MCF 10A (cell line): ENCODE results near the gene LYPD6. TPM values are rescaled to one million over a fixed set of nuclear protein-coding genes. Genes with fewer than 3 reads are reported as not detected.
A peak's percentile ranks its signal among the peaks of the same experiment; 100 is the strongest.

Experiments
- BruUV-seq: library from RNA; stranded (reverse); fragments of 400-500 nt; replicated peaks from 2 replicates; lab custom pipeline; 2021; lab: Mats Ljungman, UMichigan
- CTCF ChIA-PET: fragments of 300-600 bp; sonication (Branson Sonifier 250); formaldehyde crosslinking; extraction: SDS; loops from one replicate; lab custom pipeline; 2021; ENCODE audit warnings: antibody characterized with exemption, inconsistent platforms; lab: Yijun Ruan, JAX
- POLR2A ChIA-PET: fragments of 300-600, 350-650 bp; sonication (Branson Sonifier 250); formaldehyde crosslinking; extraction: SDS; loops from one replicate; lab custom pipeline; 2020; ENCODE audit warnings: antibody characterized with exemption, inconsistent platforms; lab: Yijun Ruan, JAX
- DNase-seq: peaks from one replicate; pipeline ENCODE4 v3.0.0-alpha.2; 2018; ENCODE audit not compliant: unreplicated experiment
- H3K27ac Mint-ChIP-seq: one replicate; pipeline ENCODE4 v1.8.0; 2022; ENCODE audit warnings: mild to moderate bottlenecking, low read depth, mixed read lengths; ENCODE audit not compliant: unreplicated experiment
- H3K27me3 Mint-ChIP-seq: one replicate; pipeline ENCODE4 v1.8.0; 2022; ENCODE audit warnings: mixed read lengths; ENCODE audit not compliant: insufficient read depth, unreplicated experiment
- H3K36me3 Mint-ChIP-seq: one replicate; pipeline ENCODE4 v1.8.0; 2022; ENCODE audit warnings: mild to moderate bottlenecking, moderate library complexity, mixed read lengths; ENCODE audit not compliant: insufficient read depth, unreplicated experiment
- H3K4me1 Mint-ChIP-seq: one replicate; pipeline ENCODE4 v1.8.0; 2022; ENCODE audit warnings: mixed read lengths; ENCODE audit not compliant: insufficient read depth, unreplicated experiment
- H3K4me3 Mint-ChIP-seq: one replicate; pipeline ENCODE4 v1.8.0; 2022; ENCODE audit warnings: mild to moderate bottlenecking, moderate library complexity, mixed read lengths; ENCODE audit not compliant: unreplicated experiment
- H3K9me3 Mint-ChIP-seq: one replicate; pipeline ENCODE4 v1.8.0; 2022; ENCODE audit warnings: mixed read lengths; ENCODE audit not compliant: unreplicated experiment
- CTCF ChIP-seq: fragments of 200-600 bp; IDR thresholded peaks from one replicate; pipeline ENCODE4 v1.8.0; 2022; ENCODE audit warnings: antibody characterized with exemption, mild to moderate bottlenecking; ENCODE audit not compliant: unreplicated experiment
- intact Hi-C: fragments of 100-400 bp; cut with micrococcal nuclease; formaldehyde crosslinking; loops from 2 replicates; pipeline ENCODE4 v1.14.1; 2022
- total RNA-seq: library from RNA; stranded (reverse); gene quantifications from 2 replicates; pipeline ENCODE4 v1.2.3, GENCODE V29; 2022

Gene LYPD6
- total RNA-seq, 1 experiment from 2014 or later, result 3.2 TPM

- H3K27me3 Mint-ChIP-seq, result no peaks in the 10 kb centered on the region
- H3K27ac Mint-ChIP-seq, result no peak overlapping the region
- no peak overlapping the region for H3K4me3 Mint-ChIP-seq
- no TSS peak for BruUV-seq
- ChIA-PET POLR2A (no interaction called here), CTCF (interaction anchor here (0.6 kb wide), 1 partner anchor 23 kb away, joined by 3 read pairs; no protein-coding TSS in a partner anchor)
- intact Hi-C loops, result no loop called here
- no peaks in the 10 kb centered on the region for H3K36me3 Mint-ChIP-seq
- no peak for TF ChIP-seq CTCF
- H3K4me1 Mint-ChIP-seq, result no peaks in the 10 kb centered on the region
- DNase-seq, result no peak
- no peaks in the 10 kb centered on the region for H3K9me3 Mint-ChIP-seq
Observed at GRCh38 chr2:149473521-149473920, 143.1 kb downstream of the LYPD6 start.

- CTCF ChIA-PET, result interaction anchor here (0.9 to 1.2 kb wide), 2 partner anchors 465 to 466 kb away, joined by 4 read pairs; no protein-coding TSS in a partner anchor
- Mint-ChIP-seq H3K4me3 (no peak overlapping the region), H3K27me3 (no peaks in the 10 kb centered on the region), H3K36me3 (no peaks in the 10 kb centered on the region), H3K27ac (no peak overlapping the region), H3K9me3 (no peaks in the 10 kb centered on the region), H3K4me1 (no peaks in the 10 kb centered on the region)
- no peak for TF ChIP-seq CTCF
- intact Hi-C loops, result loop anchor here (10.0 kb wide), 1 partner anchor 168 kb away; no protein-coding TSS in a partner anchor
- no TSS peak for BruUV-seq
- POLR2A ChIA-PET, result interaction anchor here (0.8 kb wide), 1 partner anchor 25 kb away, joined by 3 read pairs; no protein-coding TSS in a partner anchor
- DNase-seq, result no peak
Observed at GRCh38 chr2:149483004-149483605, 152.7 kb downstream of the LYPD6 start.

- no peak overlapping the region for H3K27ac Mint-ChIP-seq
- DNase-seq, result no peak
- BruUV-seq, result no TSS peak
- ChIA-PET CTCF (interaction anchor here (0.9 to 1.1 kb wide), 3 partner anchors 10 to 471 kb away, joined by 3 read pairs; no protein-coding TSS in a partner anchor), POLR2A (no interaction called here)
- no peak for TF ChIP-seq CTCF
- H3K27me3 Mint-ChIP-seq, result no peaks in the 10 kb centered on the region
- intact Hi-C loops, result loop anchor here (1.0 to 10.0 kb wide), 2 partner anchors 157 to 172 kb away; no protein-coding TSS in a partner anchor
- H3K4me3 Mint-ChIP-seq, result no peak overlapping the region
- no peaks in the 10 kb centered on the region for H3K9me3 Mint-ChIP-seq
- no peaks in the 10 kb centered on the region for H3K36me3 Mint-ChIP-seq
- no peaks in the 10 kb centered on the region for H3K4me1 Mint-ChIP-seq
Observed at GRCh38 chr2:149486664-149487063, 156.3 kb downstream of the LYPD6 start.

- Mint-ChIP-seq H3K27me3 (peaks cover 1% of the 10 kb centered on the region), H3K4me1 (no peaks in the 10 kb centered on the region), H3K27ac (no peak overlapping the region), H3K9me3 (no peaks in the 10 kb centered on the region), H3K4me3 (no peak overlapping the region), H3K36me3 (no peaks in the 10 kb centered on the region)
- ChIA-PET POLR2A (no interaction called here), CTCF (interaction anchor here (0.6 to 0.9 kb wide), 5 partner anchors 8 to 1516 kb away, joined by 3 to 5 read pairs (median 3); no protein-coding TSS in a partner anchor)
- intact Hi-C loops, result loop anchor here (1.0 to 10.0 kb wide), 2 partner anchors 158 to 172 kb away; no protein-coding TSS in a partner anchor
- DNase-seq, result no peak
- no TSS peak for BruUV-seq
- TF ChIP-seq CTCF, result peak; percentile 29
Observed at GRCh38 chr2:149487189-149487588, 156.8 kb downstream of the LYPD6 start.
